ENCODE results near the gene GPR107. TPM values are rescaled to one million over a fixed set of nuclear protein-coding genes. Genes with fewer than 3 reads are reported as not detected.

GPR107 gene
- total and polyA plus RNA-seq, 8 donors = 3.4 to 37.8 (median 13.2) TPM

GRCh38 chr9:130142641-130143040, 88.9 kb downstream of the GPR107 start:
- 50 to 72% (median 58%) methylated on average over 4 to 6 of the region's 6 CpGs for WGBS, 5 donors
- Histone ChIP-seq H3K27ac (no peak overlapping the region), H3K36me3 (no peaks in the 10 kb centered on the region)

DNA sequence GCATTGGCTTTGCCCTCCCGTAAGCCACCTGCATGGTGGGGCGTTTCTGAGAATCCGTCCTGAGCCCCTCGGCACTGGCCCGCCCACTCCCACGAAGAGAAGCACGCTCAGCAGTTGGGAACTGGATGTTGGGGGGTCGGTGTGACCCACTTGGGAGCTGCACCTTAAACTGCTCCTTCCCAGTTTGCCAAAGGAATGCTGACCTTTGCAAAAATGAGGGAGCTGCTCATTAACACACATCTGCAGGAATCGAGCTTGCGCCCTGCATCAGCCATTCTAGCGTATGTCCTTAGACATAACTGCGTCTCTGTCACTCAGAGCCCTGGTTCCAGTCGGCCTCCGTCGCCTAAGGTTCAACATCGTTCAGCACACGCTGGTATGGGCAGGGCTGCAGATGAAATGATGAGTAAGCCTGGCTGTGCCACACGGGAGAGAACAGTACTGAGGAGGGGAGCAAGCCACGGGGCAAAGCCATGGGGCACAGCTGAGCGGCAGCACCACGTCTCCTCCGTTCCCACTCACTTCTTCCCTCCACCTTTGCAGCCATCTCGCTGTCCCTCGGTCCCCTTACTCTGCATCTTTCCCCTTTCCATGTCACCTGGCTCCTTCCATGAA, 89.7 kb downstream of the GPR107 start:
- H3K27me3 ChIP-seq = peaks cover 0 to 13% (median 0%) of the 10 kb centered on the region in 3 donors

More at GRCh38 chr9:130142641-130143040, 88.9 kb downstream of the GPR107 start:
- DNase-seq = no peak
- intact Hi-C loops (cut with DNase I; ENCODE audit: low total_unique reads) = no loop called here
- TF ChIP-seq POLR2A (IDR thresholded peaks at IDR 0.05) = no peak
- TF ChIP-seq POLR2AphosphoS5 (IDR thresholded peaks at IDR 0.05) = no peak
- no peak for TF ChIP-seq EP300 (IDR thresholded peaks at IDR 0.05)
- TF ChIP-seq CTCF (IDR thresholded peaks at IDR 0.05) = no peak
- Histone ChIP-seq H3K4me1 (peaks cover 6 to 45% (median 22%) of the 10 kb centered on the region in 4 donors), H3K9me3 (no peaks in the 10 kb centered on the region), H3K4me3 (no peak overlapping the region), H3K27me3 (peaks cover 0 to 13% (median 0%) of the 10 kb centered on the region in 3 donors)

GRCh38 chr9:130143958-130144366, 90.3 kb downstream of the GPR107 start:
- DNase-seq = peak in 1 of 2 donors; percentile 60
- H3K27me3 ChIP-seq = peaks cover 0 to 13% (median 0%) of the 10 kb centered on the region in 3 donors
- H3K4me1 ChIP-seq = peaks cover 0 to 35% (median 15%) of the 10 kb centered on the region in 4 donors
- H3K9me3 ChIP-seq = no peaks in the 10 kb centered on the region
- peak overlapping the region in 1 of 5 donors; percentile 42 for H3K27ac ChIP-seq
- WGBS, 5 donors = 27 to 46% (median 31%) methylated on average over 14 of the region's 14 CpGs
- H3K36me3 ChIP-seq = no peaks in the 10 kb centered on the region
- TF ChIP-seq EP300 (IDR thresholded peaks at IDR 0.05) (no peak), POLR2A (IDR thresholded peaks at IDR 0.05) (no peak), POLR2AphosphoS5 (IDR thresholded peaks at IDR 0.05) (no peak), CTCF (IDR thresholded peaks at IDR 0.05) (no peak)
- no peak overlapping the region for H3K4me3 ChIP-seq
- intact Hi-C loops (cut with DNase I; ENCODE audit: low total_unique reads) = no loop called here

More for the DNA sequence above, 89.7 kb downstream of the GPR107 start:
- WGBS, 5 donors = 76 to 83% (median 80%) methylated on average over 20 to 24 of the region's 24 CpGs
- TF ChIP-seq POLR2A (IDR thresholded peaks at IDR 0.05) (no peak), POLR2AphosphoS5 (IDR thresholded peaks at IDR 0.05) (no peak), EP300 (IDR thresholded peaks at IDR 0.05) (no peak), CTCF (IDR thresholded peaks at IDR 0.05) (no peak)
- H3K4me1 ChIP-seq = peaks cover 4 to 40% (median 18%) of the 10 kb centered on the region in 4 donors
- no peak overlapping the region for H3K4me3 ChIP-seq
- H3K27ac ChIP-seq = peak overlapping the region in 1 of 5 donors; percentile 42
- no peaks in the 10 kb centered on the region for H3K36me3 ChIP-seq
- no peak for DNase-seq
- no peaks in the 10 kb centered on the region for H3K9me3 ChIP-seq
- intact Hi-C loops (cut with DNase I; ENCODE audit: low total_unique reads) = no loop called here

DNA sequence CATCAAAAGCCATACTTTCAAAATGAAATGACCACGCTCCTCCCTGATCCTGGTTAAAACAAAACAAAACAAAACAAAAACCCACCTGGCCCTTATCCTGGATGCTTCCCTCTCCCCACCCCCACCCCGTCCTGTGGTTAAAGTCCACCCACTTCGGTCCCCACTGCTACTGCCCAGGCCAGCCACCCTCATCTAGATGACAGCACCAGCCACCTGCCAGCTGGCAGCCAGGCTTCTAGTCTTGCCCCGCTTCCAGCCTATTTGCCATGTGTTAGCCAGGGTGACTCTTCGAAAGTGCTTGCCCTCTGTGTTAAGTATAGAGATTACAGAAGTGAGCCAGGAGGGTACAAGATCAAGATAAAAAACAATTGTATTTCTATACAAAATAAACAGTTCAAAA, 91.0 kb downstream of the GPR107 start:
- H3K27ac ChIP-seq = no peak overlapping the region
- 31 to 51% (median 37%) methylated on average over 4 to 5 of the region's 5 CpGs for WGBS, 5 donors
- TF ChIP-seq POLR2A (IDR thresholded peaks at IDR 0.05) (no peak), POLR2AphosphoS5 (IDR thresholded peaks at IDR 0.05) (no peak), CTCF (IDR thresholded peaks at IDR 0.05) (no peak), EP300 (IDR thresholded peaks at IDR 0.05) (no peak)
- H3K4me1 ChIP-seq = peaks cover 0 to 27% (median 12%) of the 10 kb centered on the region in 4 donors
- H3K36me3 ChIP-seq = no peaks in the 10 kb centered on the region
- H3K9me3 ChIP-seq = no peaks in the 10 kb centered on the region
- no peak overlapping the region for H3K4me3 ChIP-seq
- intact Hi-C loops (cut with DNase I; ENCODE audit: low total_unique reads) = no loop called here
- peaks cover 0 to 13% (median 0%) of the 10 kb centered on the region in 3 donors for H3K27me3 ChIP-seq
- peak in 1 of 2 donors; percentile 32 for DNase-seq

All from stomach (tissue), 9 donors.